HG02852 (cell line): ENCODE measurements around the gene KCNF1.

Experiments
- ATAC-seq: cut with Tn5 transposase; IDR thresholded peaks from one replicate; pipeline ENCODE4 v1.9.1; 2021; ENCODE audit warnings: mild to moderate bottlenecking, moderate library complexity; ENCODE audit not compliant: unreplicated experiment

KCNF1 gene

GRCh38 chr2:10961490-10961875 is 49.7 kb downstream of the KCNF1 start:
- ATAC-seq = no peak

- ATAC-seq = no peak
These were observed 50.3 kb downstream of the KCNF1 start for GRCh38 chr2:10962004-10962403.

GRCh38 chr2:10963155-10963554 is 51.4 kb downstream of the KCNF1 start:
- no peak for ATAC-seq
